UCSD-AML1 (cell line): ENCODE data around the gene ABTB2.

ENCODE experiments used
- DNase-seq: peaks from one replicate; lab custom pipeline; 2025; ENCODE audit not compliant: unreplicated experiment; lab: John Stamatoyannopoulos, UW

The ABTB2 gene

GRCh38 chr11:34363363-34364084 lies 5.7 kb upstream of the ABTB2 start:
- no peak for DNase-seq

- DNase-seq, result no peak
Observed at GRCh38 chr11:34360046-34360445, 2.2 kb upstream of the ABTB2 start.

GRCh38 chr11:34359548-34359891 lies 1.7 kb upstream of the ABTB2 start:
- no peak for DNase-seq

- DNase-seq, result peak; percentile 74
Observed at GRCh38 chr11:34358728-34359547, 1.1 kb upstream of the ABTB2 start.

GRCh38 chr11:34358258-34358727 lies 483 bp upstream of the ABTB2 start:
- DNase-seq, result peak; percentile 81

GRCh38 chr11:34356913-34357700 lies 703 bp downstream of the ABTB2 start:
- DNase-seq, result peak; percentile 60

GRCh38 chr11:34356576-34356912 lies 1.3 kb downstream of the ABTB2 start:
- DNase-seq, result peak; percentile 45

- no peak for DNase-seq
Observed at GRCh38 chr11:34356130-34356529, 1.7 kb downstream of the ABTB2 start.

- no peak for DNase-seq
Observed at GRCh38 chr11:34355726-34356125, 2.1 kb downstream of the ABTB2 start.

GRCh38 chr11:34354782-34355181 lies 3.0 kb downstream of the ABTB2 start:
- no peak for DNase-seq

GRCh38 chr11:34353881-34354280 lies 3.9 kb downstream of the ABTB2 start:
- DNase-seq, result no peak

GRCh38 chr11:34351687-34352469 lies 5.9 kb downstream of the ABTB2 start:
- no peak for DNase-seq

GRCh38 chr11:34351051-34351450 lies 6.8 kb downstream of the ABTB2 start:
- no peak for DNase-seq

- no peak for DNase-seq
Observed at GRCh38 chr11:34349882-34350281, 7.9 kb downstream of the ABTB2 start.

- no peak for DNase-seq
Observed at GRCh38 chr11:34348919-34349318, 8.9 kb downstream of the ABTB2 start.

GRCh38 chr11:34348096-34348495 lies 9.7 kb downstream of the ABTB2 start:
- no peak for DNase-seq

- no peak for DNase-seq
Observed at GRCh38 chr11:34346551-34346950, 11.3 kb downstream of the ABTB2 start.

GRCh38 chr11:34345991-34346480 lies 11.8 kb downstream of the ABTB2 start:
- DNase-seq, result no peak

GRCh38 chr11:34345540-34345876 lies 12.3 kb downstream of the ABTB2 start:
- DNase-seq, result no peak

GRCh38 chr11:34344768-34345539 lies 12.9 kb downstream of the ABTB2 start:
- DNase-seq, result no peak
